HEK293 (cell line): Measurements from ENCODE around the gene TLR4.

Source experiments
- CTCF ChIA-PET: fragments of 350-600 bp; formaldehyde crosslinking; extraction: SDS; loops from one replicate; lab custom pipeline; 2021; ENCODE audit warnings: antibody characterized with exemption; lab: Yijun Ruan, JAX
- POLR2A ChIA-PET: fragments of 300-600 bp; formaldehyde crosslinking; extraction: SDS; loops from one replicate; lab custom pipeline; 2020; ENCODE audit warnings: antibody characterized with exemption, inconsistent platforms; lab: Yijun Ruan, JAX
- H3K27ac ChIP-seq: fragments of 200-500 bp; sonication (Bioruptor generic); 2 replicates; pipeline ENCODE4 v1.5.1; 2014; ENCODE audit warnings: low read depth, low read length, control low read depth, inconsistent platforms; ENCODE audit errors: extremely low read depth
- H3K36me3 ChIP-seq, 2 experiments: fragments of 200-500 bp in 1 of 2; sonication (Bioruptor generic) in 1 of 2; 1 replicate in 1 of 2; 2 replicates in 1 of 2; pipeline ENCODE4 v1.5.1; 2014 to 2017; ENCODE audit warnings: inconsistent platforms in 2 of 2, low read length in 2 of 2; ENCODE audit not compliant: control insufficient read depth in 2 of 2, insufficient read depth in 1 of 2
- H3K4me1 ChIP-seq: fragments of 200-500 bp; sonication (Bioruptor generic); 2 replicates; pipeline ENCODE4 v1.5.1; 2014; ENCODE audit warnings: mild to moderate bottlenecking, low read length, inconsistent platforms; ENCODE audit not compliant: control insufficient read depth, insufficient read depth
- H3K4me3 ChIP-seq: 2 replicates; pipeline ENCODE4 v1.5.1; 2011; ENCODE audit warnings: low read depth, mild to moderate bottlenecking, control low read depth, low read length, moderate library complexity
- H3K9me3 ChIP-seq: fragments of 200-500 bp; sonication (Bioruptor generic); 2 replicates; pipeline ENCODE4 v1.5.1; 2014; ENCODE audit warnings: low read depth, low read length, inconsistent platforms; ENCODE audit not compliant: control insufficient read depth, insufficient read depth
- PRDM10 ChIP-seq: fragments of 450-650 bp; formaldehyde crosslinking; IDR thresholded peaks from 2 replicates; pipeline ENCODE4 v1.5.1; 2016; ENCODE audit warnings: missing biosample characterization, missing genetic modification characterization
- PRDM2 ChIP-seq: fragments of 450-650 bp; formaldehyde crosslinking; IDR thresholded peaks from 2 replicates; pipeline ENCODE4 v1.5.1; 2016; ENCODE audit warnings: missing biosample characterization, missing genetic modification characterization, borderline replicate concordance
- SP2 ChIP-seq: fragments of 450-650 bp; formaldehyde crosslinking; IDR thresholded peaks from 2 replicates; pipeline ENCODE4 v1.5.1; 2016; ENCODE audit warnings: missing biosample characterization, missing genetic modification characterization
- TCF7L2 ChIP-seq: IDR thresholded peaks from 2 replicates; pipeline ENCODE4 v1.6.1; 2011; ENCODE audit warnings: low read depth, mild to moderate bottlenecking, inconsistent platforms, low read length, moderate library complexity, borderline replicate concordance
- ZBTB7A ChIP-seq: fragments of 450-650 bp; formaldehyde crosslinking; IDR thresholded peaks from 2 replicates; pipeline ENCODE4 v1.5.1; 2016; ENCODE audit warnings: low read depth, missing biosample characterization, missing genetic modification characterization
- ZFP37 ChIP-seq: fragments of 450-650 bp; formaldehyde crosslinking; IDR thresholded peaks from 2 replicates; pipeline ENCODE4 v1.5.1; 2016; ENCODE audit warnings: missing biosample characterization, missing genetic modification characterization
- ZNF214 ChIP-seq: fragments of 450-650 bp; formaldehyde crosslinking; IDR thresholded peaks from 2 replicates; pipeline ENCODE4 v1.5.1; 2017; ENCODE audit warnings: missing biosample characterization, mild to moderate bottlenecking, missing genetic modification characterization, borderline replicate concordance
- ZNF37A ChIP-seq: fragments of 450-650 bp; IDR thresholded peaks from 2 replicates; pipeline ENCODE4 v1.5.1; 2018; ENCODE audit warnings: missing biosample characterization, missing genetic modification characterization
- ZNF391 ChIP-seq: fragments of 450-650 bp; formaldehyde crosslinking; IDR thresholded peaks from 2 replicates; pipeline ENCODE4 v1.5.1; 2016; ENCODE audit warnings: low read depth, missing biosample characterization, missing genetic modification characterization, borderline replicate concordance
- ZNF416 ChIP-seq: fragments of 450-650 bp; formaldehyde crosslinking; IDR thresholded peaks from 2 replicates; pipeline ENCODE4 v1.5.1; 2016; ENCODE audit warnings: missing biosample characterization, missing genetic modification characterization
- ZNF48 ChIP-seq: fragments of 450-650 bp; formaldehyde crosslinking; IDR thresholded peaks from 2 replicates; pipeline ENCODE4 v1.5.1; 2016; ENCODE audit warnings: missing biosample characterization, missing genetic modification characterization
- ZNF548 ChIP-seq: fragments of 450-650 bp; formaldehyde crosslinking; IDR thresholded peaks from 2 replicates; pipeline ENCODE4 v1.5.1; 2016; ENCODE audit warnings: missing biosample characterization, missing genetic modification characterization
- ZNF549 ChIP-seq: fragments of 450-650 bp; IDR thresholded peaks from 2 replicates; pipeline ENCODE4 v1.5.1; 2018; ENCODE audit warnings: missing biosample characterization, missing genetic modification characterization, mild to moderate bottlenecking, inconsistent platforms, moderate library complexity
- ZNF555 ChIP-seq: fragments of 450-650 bp; formaldehyde crosslinking; conservative IDR thresholded peaks from 2 replicates; pipeline ENCODE4 v1.5.1; 2017; ENCODE audit warnings: missing biosample characterization, mild to moderate bottlenecking, missing genetic modification characterization, inconsistent platforms
- ZNF580 ChIP-seq: fragments of 450-650 bp; formaldehyde crosslinking; IDR thresholded peaks from 2 replicates; pipeline ENCODE4 v1.5.1; 2016; ENCODE audit warnings: missing biosample characterization, missing genetic modification characterization
- ZNF621 ChIP-seq: fragments of 450-650 bp; formaldehyde crosslinking; IDR thresholded peaks from 2 replicates; pipeline ENCODE4 v1.5.1; 2017; ENCODE audit warnings: missing biosample characterization, missing genetic modification characterization
- ZNF623 ChIP-seq: fragments of 450-650 bp; formaldehyde crosslinking; IDR thresholded peaks from 2 replicates; pipeline ENCODE4 v1.5.1; 2016; ENCODE audit warnings: missing biosample characterization, missing genetic modification characterization
- ZNF768 ChIP-seq: fragments of 450-650 bp; formaldehyde crosslinking; IDR thresholded peaks from 2 replicates; pipeline ENCODE4 v1.5.1; 2018; ENCODE audit warnings: missing biosample characterization, mild to moderate bottlenecking, missing genetic modification characterization
- ZSCAN18 ChIP-seq: fragments of 450-650 bp; formaldehyde crosslinking; IDR thresholded peaks from 2 replicates; pipeline ENCODE4 v1.5.1; 2016; ENCODE audit warnings: missing biosample characterization, missing genetic modification characterization
- ZSCAN23 ChIP-seq: fragments of 450-650 bp; formaldehyde crosslinking; IDR thresholded peaks from 2 replicates; pipeline ENCODE4 v1.5.1; 2016; ENCODE audit warnings: missing biosample characterization, missing genetic modification characterization
- ZSCAN30 ChIP-seq: fragments of 450-650 bp; IDR thresholded peaks from 2 replicates; pipeline ENCODE4 v1.5.1; 2018; ENCODE audit warnings: missing biosample characterization, mild to moderate bottlenecking, missing genetic modification characterization, moderate library complexity
- ZXDB ChIP-seq: fragments of 450-650 bp; formaldehyde crosslinking; IDR thresholded peaks from 2 replicates; pipeline ENCODE4 v1.5.1; 2016; ENCODE audit warnings: missing biosample characterization, missing genetic modification characterization
- TF ChIP-seq, protein P1 (sequence below): fragments of 450-650 bp; IDR thresholded peaks from 2 replicates; pipeline ENCODE4 v1.5.1; 2018; ENCODE audit warnings: missing biosample characterization, mild to moderate bottlenecking, missing genetic modification characterization

The TLR4 gene

DNA sequence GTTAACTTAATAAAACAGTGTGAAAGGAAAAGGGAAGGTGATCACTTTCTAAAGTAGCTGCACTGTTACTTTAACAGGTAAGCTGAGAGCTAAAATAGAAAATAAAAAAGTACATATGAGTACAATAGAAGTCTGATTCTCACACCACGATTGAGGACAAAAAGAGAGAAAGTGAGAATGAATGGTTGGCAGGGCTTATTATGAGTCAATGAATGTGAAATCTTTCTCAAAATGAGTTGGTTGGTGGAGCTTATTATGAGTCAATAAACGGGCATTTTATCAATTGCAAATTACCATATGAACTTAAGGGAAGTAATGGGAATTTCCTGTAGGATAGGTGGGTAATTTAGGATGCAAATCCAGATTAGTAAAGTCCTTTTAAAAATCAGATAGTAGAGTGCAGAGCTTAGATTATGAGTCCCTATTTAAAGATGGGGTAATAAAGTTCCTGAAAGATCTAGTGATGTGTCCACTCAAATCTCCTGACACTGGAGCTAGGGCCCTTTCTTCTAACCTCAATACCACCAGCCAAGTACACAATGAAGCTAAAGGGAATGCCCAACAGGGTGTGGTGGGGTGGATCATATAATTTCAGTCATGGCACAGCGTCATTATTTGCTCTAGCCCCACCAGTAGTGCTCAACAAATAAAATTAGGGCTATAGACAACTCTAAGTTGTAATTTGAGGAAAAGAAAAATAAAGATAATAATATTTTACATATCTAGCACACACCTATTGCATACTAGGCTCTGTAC is 21.1 kb upstream of the TLR4 start (continued):
- TF ChIP-seq ZNF391 (no peak), ZNF548 (no peak), PRDM2 (tag by site-specific recombination) (no peak), ZNF623 (tag by site-specific recombination) (no peak), ZBTB7A (tag by site-specific recombination) (no peak), PRDM10 (tag by site-specific recombination) (no peak), ZSCAN23 (no peak), ZNF48 (tag by site-specific recombination) (no peak), ZNF416 (tag by site-specific recombination) (no peak), ZSCAN30 (tag by site-specific recombination) (no peak), SP2 (tag by site-specific recombination) (no peak), TCF7L2 (no peak)

DNA sequence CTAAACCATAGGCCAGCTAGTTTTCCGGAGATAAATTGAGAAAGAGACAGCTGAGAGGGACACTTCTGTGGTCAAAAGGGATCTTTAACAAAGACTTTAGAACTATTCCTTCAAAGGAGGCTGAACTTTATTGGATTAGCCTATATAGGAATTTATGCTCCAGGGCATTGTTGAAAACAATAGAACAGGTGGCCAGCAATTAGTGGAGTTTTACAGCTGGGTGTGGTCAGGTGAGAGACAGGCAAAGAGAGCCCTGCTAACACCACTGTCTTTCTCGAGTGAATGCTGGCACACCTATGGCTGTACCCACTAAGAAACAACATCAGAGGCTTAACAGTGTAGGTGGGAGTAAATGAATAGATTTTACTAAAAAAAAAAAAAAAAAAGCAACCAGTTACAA is 16.7 kb upstream of the TLR4 start:
- no peaks in the 10 kb centered on the region for H3K36me3 ChIP-seq
- ChIA-PET CTCF (interaction anchor here (0.7 kb wide), 1 partner anchor 10 kb away, joined by 3 read pairs; no protein-coding TSS in a partner anchor), POLR2A (no interaction called here)
- H3K9me3 ChIP-seq = no peaks in the 10 kb centered on the region
- no peaks in the 10 kb centered on the region for H3K4me1 ChIP-seq
- H3K27ac ChIP-seq = no peak overlapping the region
- TF ChIP-seq ZXDB (tag by site-specific recombination) = no peak
- TF ChIP-seq ZNF555 = no peak
- TF ChIP-seq ZSCAN18 (tag by site-specific recombination) = no peak
- no peak for TF ChIP-seq ZFP37 (tag by site-specific recombination)
- no peak for TF ChIP-seq ZNF48 (tag by site-specific recombination)
- TF ChIP-seq ZNF37A (tag by site-specific recombination) = no peak
- no peak for TF ChIP-seq ZNF768 (tag by site-specific recombination)
- no peak for TF ChIP-seq ZNF621 (tag by site-specific recombination)
- TF ChIP-seq ZNF580 (tag by site-specific recombination) = no peak
- no peak for TF ChIP-seq ZNF549 (tag by site-specific recombination)
- no peak for TF ChIP-seq ZNF214
- TF ChIP-seq, protein P1, sequence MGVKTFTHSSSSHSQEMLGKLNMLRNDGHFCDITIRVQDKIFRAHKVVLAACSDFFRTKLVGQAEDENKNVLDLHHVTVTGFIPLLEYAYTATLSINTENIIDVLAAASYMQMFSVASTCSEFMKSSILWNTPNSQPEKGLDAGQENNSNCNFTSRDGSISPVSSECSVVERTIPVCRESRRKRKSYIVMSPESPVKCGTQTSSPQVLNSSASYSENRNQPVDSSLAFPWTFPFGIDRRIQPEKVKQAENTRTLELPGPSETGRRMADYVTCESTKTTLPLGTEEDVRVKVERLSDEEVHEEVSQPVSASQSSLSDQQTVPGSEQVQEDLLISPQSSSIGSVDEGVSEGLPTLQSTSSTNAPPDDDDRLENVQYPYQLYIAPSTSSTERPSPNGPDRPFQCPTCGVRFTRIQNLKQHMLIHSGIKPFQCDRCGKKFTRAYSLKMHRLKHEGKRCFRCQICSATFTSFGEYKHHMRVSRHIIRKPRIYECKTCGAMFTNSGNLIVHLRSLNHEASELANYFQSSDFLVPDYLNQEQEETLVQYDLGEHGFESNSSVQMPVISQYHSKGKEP = no peak
- H3K4me3 ChIP-seq = no peak overlapping the region
